ENCODE results near the gene GUCY2D. TPM values are rescaled to one million over a fixed set of nuclear protein-coding genes. Genes with fewer than 3 reads are reported as not detected.

The GUCY2D gene
- total and polyA plus RNA-seq, 2 experiments from 2014 or later = 0.07 to 0.08 TPM

- H3K4me3 ChIP-seq = no peak overlapping the region
- no peak for ATAC-seq
- H4K20me1 ChIP-seq (replicated peaks; ENCODE audit: insufficient read depth) = no peaks in the 10 kb centered on the region
- no peaks in the 10 kb centered on the region for H3F3A ChIP-seq (replicated peaks; ENCODE audit: low read depth)
- peaks cover 4% of the 10 kb centered on the region; the same call in 1 of the 3 replicates for H3K4me1 Mint-ChIP-seq
- H3K27me3 ChIP-seq (ENCODE audit: insufficient read depth) = peaks cover 19% of the 10 kb centered on the region
- no peak overlapping the region for H3K27ac Mint-ChIP-seq
- no peak overlapping the region for H3K4me3 Mint-ChIP-seq
- peaks cover 9% of the 10 kb centered on the region; the same call in 2 of the 3 replicates for H3K9me3 Mint-ChIP-seq
- no peaks in the 10 kb centered on the region for H3K36me3 ChIP-seq (ENCODE audit: insufficient read depth)
- H2AFZ ChIP-seq = peak overlapping the region; percentile 56; the same call in 1 of the 2 replicates
- DNase-seq (ENCODE audit: low spot score) = no peak
- H3K79me2 ChIP-seq (replicated peaks; ENCODE audit: insufficient read depth) = no peaks in the 10 kb centered on the region
- H3K4me2 ChIP-seq = no peak overlapping the region
- TF ChIP-seq ZNF462 (CRISPR knock-in tag; IDR thresholded peaks at IDR 0.05) = no peak
- no peak for TF ChIP-seq EZH2 (IDR thresholded peaks at IDR 0.05; ENCODE audit: low read depth, unreplicated experiment)
- no peak for TF ChIP-seq STAT1 (IDR thresholded peaks at IDR 0.05; ENCODE audit: unreplicated experiment)
- TF ChIP-seq CREB1 (CRISPR knock-in tag; IDR thresholded peaks at IDR 0.05; ENCODE audit: low read depth) = no peak
- no peak for TF ChIP-seq ZNF114 (CRISPR knock-in tag; IDR thresholded peaks at IDR 0.05)
- no peak for TF ChIP-seq ETS1 (IDR thresholded peaks at IDR 0.05)
- TF ChIP-seq POLR2AphosphoS5 (IDR thresholded peaks at IDR 0.05; ENCODE audit: low read depth) = no peak
- TF ChIP-seq JUNB (IDR thresholded peaks at IDR 0.05; ENCODE audit: unreplicated experiment) = no peak
- TF ChIP-seq NANOG (IDR thresholded peaks at IDR 0.05; ENCODE audit: borderline replicate concordance) = no peak
- no peak for TF ChIP-seq EZH2phosphoT487 (IDR thresholded peaks at IDR 0.05; ENCODE audit: unreplicated experiment)
- no peak for TF ChIP-seq CTCF (conservative IDR thresholded peaks at IDR 0.05; ENCODE audit: low read depth in 2 of 2)
- no peaks in the 10 kb centered on the region; the same call in 2 of the 3 replicates for H3K36me3 Mint-ChIP-seq (ENCODE audit: low read depth)
- no peaks in the 10 kb centered on the region for H3K9me2 ChIP-seq (ENCODE audit: insufficient read depth)
- H3K4me1 ChIP-seq (ENCODE audit: insufficient read depth) = no peaks in the 10 kb centered on the region
- peaks cover 17% of the 10 kb centered on the region for H3K27me3 Mint-ChIP-seq (ENCODE audit: insufficient read depth, low read depth, poor library complexity)
- H3K27ac ChIP-seq (ENCODE audit: low read depth) = no peak overlapping the region
Observed at GRCh38 chr17:7993972-7994589, 8.3 kb upstream of the GUCY2D start.

Data from GM23338 (cell line).